Ecto neural progenitor cell (in vitro differentiated cells): Measurements from ENCODE around the gene RBMS1.

Source experiments
- DNase-seq: peaks from one replicate; pipeline ENCODE4 v3.0.0-alpha.2; 2018; ENCODE audit warnings: low spot score

Gene RBMS1

GRCh38 chr2:160360089-160360757 is 133.4 kb downstream of the RBMS1 start:
- DNase-seq, result no peak

- no peak for DNase-seq
Measured at GRCh38 chr2:160358046-160358445, 135.6 kb downstream of the RBMS1 start.

- no peak for DNase-seq
Measured at GRCh38 chr2:160356485-160356884, 137.1 kb downstream of the RBMS1 start.

GRCh38 chr2:160355080-160355479 is 138.5 kb downstream of the RBMS1 start:
- DNase-seq, result no peak

- no peak for DNase-seq
Measured at GRCh38 chr2:160354677-160355076, 138.9 kb downstream of the RBMS1 start.

- no peak for DNase-seq
Measured at GRCh38 chr2:160353813-160354212, 139.8 kb downstream of the RBMS1 start.

- DNase-seq, result no peak
Measured at GRCh38 chr2:160353166-160353565, 140.4 kb downstream of the RBMS1 start.

GRCh38 chr2:160352500-160352899 is 141.1 kb downstream of the RBMS1 start:
- DNase-seq, result no peak

GRCh38 chr2:160351956-160352355 is 141.7 kb downstream of the RBMS1 start:
- no peak for DNase-seq

GRCh38 chr2:160349306-160349705 is 144.3 kb downstream of the RBMS1 start:
- no peak for DNase-seq

- no peak for DNase-seq
Measured at GRCh38 chr2:160347269-160347863, 146.2 kb downstream of the RBMS1 start.

GRCh38 chr2:160345071-160345764 is 148.4 kb downstream of the RBMS1 start:
- DNase-seq, result no peak

GRCh38 chr2:160343404-160343803 is 150.2 kb downstream of the RBMS1 start:
- no peak for DNase-seq

- no peak for DNase-seq
Measured at GRCh38 chr2:160339726-160340125, 153.9 kb downstream of the RBMS1 start.

GRCh38 chr2:160338901-160339685 is 154.5 kb downstream of the RBMS1 start:
- no peak for DNase-seq

- no peak for DNase-seq
Measured at GRCh38 chr2:160337728-160338127, 155.9 kb downstream of the RBMS1 start.

- no peak for DNase-seq
Measured at GRCh38 chr2:160336635-160337034, 157.0 kb downstream of the RBMS1 start.

- DNase-seq, result no peak
Measured at GRCh38 chr2:160336105-160336504, 157.5 kb downstream of the RBMS1 start.

GRCh38 chr2:160335441-160335840 is 158.2 kb downstream of the RBMS1 start:
- no peak for DNase-seq

- no peak for DNase-seq
Measured at GRCh38 chr2:160334028-160334741, 159.4 kb downstream of the RBMS1 start.

GRCh38 chr2:160333324-160334027 is 160.1 kb downstream of the RBMS1 start:
- DNase-seq, result no peak
